Hepatocyte (in vitro differentiated cells): ENCODE data around the gene BTBD19. TPM values are rescaled to one million over a fixed set of nuclear protein-coding genes. Genes with fewer than 3 reads are reported as not detected.

Experiments
- DNase-seq: peaks from one replicate; pipeline ENCODE4 v3.0.0-alpha.2; 2016; ENCODE audit warnings: low spot score
- H2AFZ ChIP-seq: fragments of 200-600 bp; sonication (generic); 2 replicates; pipeline ENCODE4 v1.6.0; 2016; ENCODE audit warnings: antibody characterized with exemption, mild to moderate bottlenecking
- H3K27ac ChIP-seq: fragments of 200-600 bp; sonication (generic); 2 replicates; pipeline ENCODE4 v1.5.1; 2016; ENCODE audit warnings: mild to moderate bottlenecking
- H3K27me3 ChIP-seq: fragments of 200-600 bp; sonication (generic); 2 replicates; pipeline ENCODE4 v1.6.1; 2016
- H3K36me3 ChIP-seq: fragments of 200-600 bp; sonication (generic); replicated peaks from 2 replicates; pipeline ENCODE4 v1.5.1; 2016; ENCODE audit warnings: low read depth; ENCODE audit not compliant: insufficient read depth
- H3K4me1 ChIP-seq: fragments of 200-600 bp; sonication (generic); 2 replicates; pipeline ENCODE4 v1.5.1; 2016; ENCODE audit warnings: mild to moderate bottlenecking, moderate library complexity; ENCODE audit not compliant: insufficient read depth
- H3K4me2 ChIP-seq: fragments of 200-600 bp; sonication (generic); 2 replicates; pipeline ENCODE4 v1.6.0; 2016
- H3K4me3 ChIP-seq: fragments of 200-600 bp; sonication (generic); 2 replicates; pipeline ENCODE4 v1.5.1; 2016; ENCODE audit warnings: mild to moderate bottlenecking
- H3K79me2 ChIP-seq: fragments of 200-600 bp; sonication (generic); 2 replicates; pipeline ENCODE4 v1.6.0; 2017; ENCODE audit warnings: mild to moderate bottlenecking
- H3K9me2 ChIP-seq: fragments of 200-600 bp; sonication (generic); replicated peaks from 2 replicates; pipeline ENCODE4 v1.6.0; 2017; ENCODE audit warnings: mild to moderate bottlenecking; ENCODE audit not compliant: insufficient read depth
- H3K9me3 ChIP-seq: fragments of 200-600 bp; sonication (generic); 2 replicates; pipeline ENCODE4 v1.5.1; 2016; ENCODE audit warnings: low read depth, mild to moderate bottlenecking
- H4K20me1 ChIP-seq: fragments of 200-600 bp; sonication (generic); 2 replicates; pipeline ENCODE4 v1.6.0; 2016; ENCODE audit warnings: mild to moderate bottlenecking; ENCODE audit not compliant: insufficient read depth, poor library complexity, severe bottlenecking
- EZH2 ChIP-seq: fragments of 200-600 bp; sonication (generic); IDR thresholded peaks from 2 replicates; pipeline ENCODE4 v1.6.1; 2016; ENCODE audit warnings: antibody characterized with exemption, mild to moderate bottlenecking, borderline replicate concordance
- EZH2phosphoT487 ChIP-seq: fragments of 200-600 bp; sonication (generic); IDR thresholded peaks from one replicate; pipeline ENCODE4 v1.6.1; 2018; ENCODE audit warnings: antibody characterized with exemption, mild to moderate bottlenecking, low read depth, moderate library complexity; ENCODE audit not compliant: unreplicated experiment, severe bottlenecking
- whole genome bisulfite sequencing: methylation state at CpG from one replicate; pipeline ENCODE4 v1.1.6; 2016; ENCODE audit warnings: low lambda C conversion rate; ENCODE audit errors: missing lambda C conversion rate; 5-methylcytosine and 5-hydroxymethylcytosine counted together
- polyA plus RNA-seq: library from polyadenylated mRNA; unstranded; fragments of >200 nt; fragmentation: Nextera tagmentation; extraction: Ambion mirVana; gene quantifications from 2 replicates; pipeline ENCODE4 v1.2.1, GENCODE V29; 2016
- total RNA-seq: library from RNA; depleted of rRNA; stranded (reverse); fragments of >200 nt; gene quantifications from 2 replicates; pipeline ENCODE4 v1.2.3, GENCODE V29; 2014
- TF ChIP-seq, protein P1 (sequence below): fragments of 200-600 bp; sonication (generic); IDR thresholded peaks from 2 replicates; pipeline ENCODE4 v1.5.1; 2016; ENCODE audit warnings: antibody characterized with exemption, mild to moderate bottlenecking; ENCODE audit not compliant: poor library complexity

BTBD19 gene
- total and polyA plus RNA-seq, 2 experiments from 2014 or later: 5.5 to 16.8 TPM

DNA sequence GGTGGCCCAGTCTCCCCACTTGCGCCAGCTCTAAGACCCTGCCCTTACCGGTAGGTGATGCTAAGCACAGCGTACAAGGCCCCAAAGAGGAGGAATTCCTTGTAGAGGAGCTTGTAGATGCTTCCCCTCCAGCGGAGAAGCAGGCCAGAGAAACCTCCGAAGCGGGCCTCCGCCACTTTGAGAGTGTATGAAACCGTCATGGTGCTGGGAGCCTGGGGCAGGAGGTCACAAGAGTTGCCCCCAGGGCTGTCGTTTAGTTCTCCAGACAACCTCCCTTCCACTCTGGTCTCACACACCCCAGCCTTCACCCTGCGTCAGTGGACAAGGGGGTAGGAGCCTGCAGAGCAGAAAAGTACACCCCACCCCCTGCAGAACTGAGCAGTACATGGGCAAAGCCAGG, 20.8 kb upstream of the BTBD19 start:
- H3K79me2 ChIP-seq: no peaks in the 10 kb centered on the region
- no peaks in the 10 kb centered on the region for H3K36me3 ChIP-seq
- H3K4me3 ChIP-seq: no peak overlapping the region
- WGBS: 94% methylated on average over 10 of the region's 10 CpGs
- H3K27me3 ChIP-seq: no peaks in the 10 kb centered on the region
- no peak overlapping the region for H3K4me2 ChIP-seq
- H3K9me3 ChIP-seq: no peaks in the 10 kb centered on the region
- peaks cover 21% of the 10 kb centered on the region for H3K4me1 ChIP-seq
- TF ChIP-seq EZH2 (no peak), EZH2phosphoT487 (no peak)
- TF ChIP-seq, protein P1, sequence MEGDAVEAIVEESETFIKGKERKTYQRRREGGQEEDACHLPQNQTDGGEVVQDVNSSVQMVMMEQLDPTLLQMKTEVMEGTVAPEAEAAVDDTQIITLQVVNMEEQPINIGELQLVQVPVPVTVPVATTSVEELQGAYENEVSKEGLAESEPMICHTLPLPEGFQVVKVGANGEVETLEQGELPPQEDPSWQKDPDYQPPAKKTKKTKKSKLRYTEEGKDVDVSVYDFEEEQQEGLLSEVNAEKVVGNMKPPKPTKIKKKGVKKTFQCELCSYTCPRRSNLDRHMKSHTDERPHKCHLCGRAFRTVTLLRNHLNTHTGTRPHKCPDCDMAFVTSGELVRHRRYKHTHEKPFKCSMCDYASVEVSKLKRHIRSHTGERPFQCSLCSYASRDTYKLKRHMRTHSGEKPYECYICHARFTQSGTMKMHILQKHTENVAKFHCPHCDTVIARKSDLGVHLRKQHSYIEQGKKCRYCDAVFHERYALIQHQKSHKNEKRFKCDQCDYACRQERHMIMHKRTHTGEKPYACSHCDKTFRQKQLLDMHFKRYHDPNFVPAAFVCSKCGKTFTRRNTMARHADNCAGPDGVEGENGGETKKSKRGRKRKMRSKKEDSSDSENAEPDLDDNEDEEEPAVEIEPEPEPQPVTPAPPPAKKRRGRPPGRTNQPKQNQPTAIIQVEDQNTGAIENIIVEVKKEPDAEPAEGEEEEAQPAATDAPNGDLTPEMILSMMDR: no peak
- H4K20me1 ChIP-seq: no peaks in the 10 kb centered on the region
- DNase-seq: no peak
- no peak overlapping the region for H2AFZ ChIP-seq
- no peaks in the 10 kb centered on the region for H3K9me2 ChIP-seq
- H3K27ac ChIP-seq: no peak overlapping the region

- Histone ChIP-seq H2AFZ (no peak within 1 kb of the TSS), H3K4me3 (no peak within 1 kb of the TSS), H3K36me3 (no peaks in the 10 kb centered on the region), H4K20me1 (no peaks in the 10 kb centered on the region), H3K27me3 (no peaks in the 10 kb centered on the region), H3K4me2 (no peak within 1 kb of the TSS), H3K4me1 (peaks cover 21% of the 10 kb centered on the region), H3K79me2 (no peaks in the 10 kb centered on the region), H3K27ac (no peak within 1 kb of the TSS), H3K9me2 (no peaks in the 10 kb centered on the region), H3K9me3 (no peaks in the 10 kb centered on the region)
- TF ChIP-seq EZH2 (no peak), EZH2phosphoT487 (no peak)
- TF ChIP-seq, protein P1: no peak
- 89% methylated on average over 9 of the region's 9 CpGs for WGBS
- DNase-seq: no peak
These were observed 20.0 kb upstream of the BTBD19 start, which contains the start of gene BEST4 for GRCh38 chr1:44788120-44788860. Gene BEST4, minus strand, starts transcription at chr1:44788170. Its CDS starts 465 bp downstream, at chr1:44787705.

DNA sequence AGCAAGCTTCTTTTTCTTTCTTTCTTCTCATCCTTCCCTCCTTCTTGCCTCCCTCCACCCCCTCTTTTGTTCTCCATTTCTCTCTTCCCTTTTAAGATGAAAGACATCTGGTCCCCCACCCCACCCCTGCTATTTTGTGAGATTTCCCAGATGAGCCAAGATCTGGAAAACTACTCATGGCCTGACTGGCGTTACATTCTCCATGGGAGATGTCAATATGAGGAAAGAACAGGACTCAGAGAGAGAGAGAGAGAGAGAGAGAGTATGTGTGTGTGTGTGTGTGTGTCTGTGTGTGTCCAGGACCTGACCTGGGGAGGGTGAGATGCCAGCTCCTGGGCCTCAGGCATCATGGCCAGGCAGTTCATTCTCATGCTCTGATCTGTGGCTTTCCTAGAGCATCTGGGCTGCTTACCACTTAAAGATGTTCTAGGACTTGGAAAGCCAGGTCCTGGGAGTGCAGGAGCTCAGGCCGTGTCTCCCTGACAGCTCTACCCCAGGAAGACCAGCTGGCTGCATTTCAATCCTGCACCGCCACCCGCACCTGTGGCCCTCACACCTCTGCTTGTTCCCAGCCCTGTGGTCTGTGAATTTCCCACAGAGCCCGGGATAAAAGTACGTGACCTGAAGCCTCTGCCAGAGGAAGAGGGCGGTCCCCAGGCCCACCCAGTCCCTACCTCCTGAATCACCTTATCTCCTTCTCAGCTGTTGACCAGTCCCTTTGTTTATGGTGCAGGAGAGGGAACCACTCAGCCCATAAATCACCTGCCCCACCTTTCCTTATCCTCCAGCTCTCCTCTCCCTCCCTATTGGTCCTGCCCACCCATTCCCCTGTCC, 17.1 kb upstream of the BTBD19 start:
- 47% methylated on average over 7 of the region's 7 CpGs for WGBS
- Histone ChIP-seq H3K27ac (no peak overlapping the region), H2AFZ (no peak overlapping the region)

More for the DNA sequence above, 17.1 kb upstream of the BTBD19 start:
- peak; percentile 16 for DNase-seq
- Histone ChIP-seq H3K79me2 (no peaks in the 10 kb centered on the region), H3K4me1 (no peaks in the 10 kb centered on the region), H3K4me2 (no peak overlapping the region), H3K27me3 (no peaks in the 10 kb centered on the region), H3K9me2 (no peaks in the 10 kb centered on the region), H3K9me3 (no peaks in the 10 kb centered on the region), H4K20me1 (no peaks in the 10 kb centered on the region), H3K4me3 (no peak overlapping the region), H3K36me3 (no peaks in the 10 kb centered on the region)
- TF ChIP-seq EZH2phosphoT487 (no peak), EZH2 (no peak)
- TF ChIP-seq, protein P1: no peak
